Liver (tissue), 9 donors: Measurements from ENCODE around the gene TGM3. TPM values are rescaled to one million over a fixed set of nuclear protein-coding genes. Genes with fewer than 3 reads are reported as not detected.

Experiments used
- DNase-seq: peaks from one replicate; pipeline ENCODE4 v3.0.0-alpha.2; 2017; ENCODE audit warnings: low spot score
- H3K27ac ChIP-seq, 2 donors: one replicate each; pipeline ENCODE4 v1.7.0; 2013; ENCODE audit warnings: inconsistent platforms in 2 of 2, low read length in 2 of 2, control low read depth in 1 of 2, low read depth in 1 of 2, mild to moderate bottlenecking in 1 of 2
- H3K27me3 ChIP-seq, 4 donors: one replicate each; pipeline versions ENCODE4 v1.6.1 to v1.7.0; 2013; ENCODE audit warnings: low read length in 3 of 4, inconsistent platforms in 1 of 4, mild to moderate bottlenecking in 1 of 4, moderate library complexity in 1 of 4; ENCODE audit not compliant: control insufficient read depth in 4 of 4, insufficient read depth in 4 of 4
- H3K36me3 ChIP-seq, 4 donors: one replicate each; pipeline versions ENCODE4 v1.6.1 to v1.7.0; 2013; ENCODE audit warnings: low read length in 3 of 4, mild to moderate bottlenecking in 3 of 4, low read depth in 1 of 4, moderate library complexity in 1 of 4; ENCODE audit not compliant: control insufficient read depth in 4 of 4, insufficient read depth in 3 of 4
- H3K4me1 ChIP-seq, 4 donors: one replicate each; pipeline versions ENCODE4 v1.6.1 to v1.7.0; 2013; ENCODE audit warnings: low read length in 3 of 4, mild to moderate bottlenecking in 3 of 4, moderate library complexity in 1 of 4; ENCODE audit not compliant: control insufficient read depth in 4 of 4, insufficient read depth in 4 of 4
- H3K4me3 ChIP-seq, 3 donors: one replicate each; pipeline versions ENCODE4 v1.6.1 to v1.7.0; 2013; ENCODE audit warnings: low read length in 3 of 3, control low read depth in 1 of 3, low read depth in 1 of 3, mild to moderate bottlenecking in 1 of 3
- H3K9ac ChIP-seq, 2 donors: one replicate each; pipeline ENCODE4 v1.7.0; 2013; ENCODE audit warnings: low read length in 2 of 2, mild to moderate bottlenecking in 2 of 2, moderate library complexity in 2 of 2, control low read depth in 1 of 2, low read depth in 1 of 2
- H3K9me3 ChIP-seq, 4 donors: one replicate each; pipeline versions ENCODE4 v1.6.1 to v1.7.0; 2013; ENCODE audit warnings: low read length in 3 of 4; ENCODE audit not compliant: control insufficient read depth in 4 of 4
- ATF3 ChIP-seq: IDR thresholded peaks from 2 replicates; pipeline ENCODE4 v1.6.1; 2016; ENCODE audit warnings: antibody characterized with exemption
- CTCF ChIP-seq: fragments of 150-350 bp; IDR thresholded peaks from 2 replicates; pipeline ENCODE4 v1.5.1; 2017; ENCODE audit warnings: improper control_type of control experiment, low read depth, low read length; ENCODE audit not compliant: missing input control
- EGR1 ChIP-seq, 2 donors: IDR thresholded peaks; 2 replicates each; pipeline ENCODE4 v1.6.1; 2016 to 2018; ENCODE audit warnings: antibody characterized with exemption in 2 of 2, low read depth in 2 of 2
- FOXA1 ChIP-seq: IDR thresholded peaks from 2 replicates; pipeline ENCODE4 v1.6.1; 2016; ENCODE audit warnings: antibody characterized with exemption
- FOXA2 ChIP-seq: IDR thresholded peaks from 2 replicates; pipeline ENCODE4 v1.6.1; 2016; ENCODE audit warnings: antibody characterized with exemption
- GABPA ChIP-seq, 2 donors: IDR thresholded peaks in 1 of 2; conservative IDR thresholded peaks in 1 of 2; 2 replicates each; pipeline ENCODE4 v1.6.1; 2016; ENCODE audit warnings: antibody characterized with exemption in 2 of 2, mild to moderate bottlenecking in 1 of 2, moderate library complexity in 1 of 2
- HNF4A ChIP-seq, 2 donors: conservative IDR thresholded peaks; 2 replicates each; pipeline ENCODE4 v1.6.1; 2016; ENCODE audit warnings: antibody characterized with exemption in 2 of 2, mild to moderate bottlenecking in 2 of 2
- HNF4G ChIP-seq: IDR thresholded peaks from 2 replicates; pipeline ENCODE4 v1.6.1; 2016; ENCODE audit warnings: antibody characterized with exemption
- JUND ChIP-seq, 2 donors: IDR thresholded peaks; 2 replicates each; pipeline ENCODE4 v1.6.1; 2016; ENCODE audit warnings: antibody characterized with exemption in 2 of 2
- NR2F2 ChIP-seq: IDR thresholded peaks from 2 replicates; pipeline ENCODE4 v1.6.1; 2016; ENCODE audit warnings: antibody characterized with exemption
- RAD21 ChIP-seq, 2 donors: IDR thresholded peaks; 2 replicates each; pipeline ENCODE4 v1.6.1; 2016; ENCODE audit warnings: antibody characterized with exemption in 2 of 2, mild to moderate bottlenecking in 2 of 2
- REST ChIP-seq: IDR thresholded peaks from 2 replicates; pipeline ENCODE4 v1.6.1; 2016; ENCODE audit warnings: antibody characterized with exemption, mild to moderate bottlenecking
- RXRA ChIP-seq, 2 donors: IDR thresholded peaks; 2 replicates each; pipeline ENCODE4 v1.6.1; 2017 to 2018; ENCODE audit warnings: antibody characterized with exemption in 2 of 2, mild to moderate bottlenecking in 1 of 2
- SP1 ChIP-seq: IDR thresholded peaks from 2 replicates; pipeline ENCODE4 v1.6.1; 2018; ENCODE audit warnings: antibody characterized with exemption, mild to moderate bottlenecking
- TAF1 ChIP-seq: conservative IDR thresholded peaks from 2 replicates; pipeline ENCODE4 v1.6.1; 2016; ENCODE audit warnings: antibody characterized with exemption, mild to moderate bottlenecking
- YY1 ChIP-seq: IDR thresholded peaks from 2 replicates; pipeline ENCODE4 v1.6.1; 2016; ENCODE audit warnings: antibody characterized with exemption, mild to moderate bottlenecking
- ZBTB33 ChIP-seq: IDR thresholded peaks from 2 replicates; pipeline ENCODE4 v1.6.1; 2016; ENCODE audit warnings: antibody characterized with exemption
- WGBS: extraction: QIAGEN DNeasy Blood & Tissue Kit; methylation state at CpG from one replicate; pipeline ENCODE4 v1.1.7; 2013; 5-methylcytosine and 5-hydroxymethylcytosine counted together
- polyA plus RNA-seq, 2 donors: library from polyadenylated mRNA; stranded (reverse) in 1 of 2; unstranded in 1 of 2; fragments of 200-250 nt in 1 of 2; fragments of >200 nt in 1 of 2; fragmentation: Nextera tagmentation in 1 of 2; extraction: Ambion mirVana in 1 of 2; gene quantifications; one replicate each; pipeline versions ENCODE4 v1.2.1 to v1.2.3, GENCODE V29; 2013 to 2015
- total RNA-seq, 2 donors: library from RNA; depleted of rRNA; stranded (reverse); fragments of >200 nt; gene quantifications; one replicate each; pipeline ENCODE4 v1.2.3, GENCODE V29; 2014
- TF ChIP-seq, protein P1 (sequence below): IDR thresholded peaks from 2 replicates; pipeline ENCODE4 v1.6.1; 2016; ENCODE audit warnings: antibody characterized with exemption
- donor health status: healthy.
- donor health status: healthy.
- donor health status: healthy.
- donor health status: healthy.
- donor health status: healthy.

The TGM3 gene
- total and polyA plus RNA-seq, 4 donors, result 0.05 to 0.28 (median 0.08) TPM; not detected in 1

- TF ChIP-seq YY1 (no peak), SP1 (no peak), REST (no peak), JUND (IDR thresholded peaks at IDR 0.05) (no peak), ZBTB33 (no peak), EGR1 (IDR thresholded peaks at IDR 0.05; ENCODE audit: low read depth in 2 of 2) (no peak), HNF4G (no peak), FOXA1 (no peak), CTCF (no peak), ATF3 (no peak), RAD21 (IDR thresholded peaks at IDR 0.05) (no peak), NR2F2 (no peak), TAF1 (no peak), GABPA (IDR thresholded peaks at IDR 0.05 in 1 of 2, conservative IDR thresholded peaks at IDR 0.05 in 1 of 2) (no peak), HNF4A (conservative IDR thresholded peaks at IDR 0.05) (no peak), FOXA2 (no peak), RXRA (IDR thresholded peaks at IDR 0.05) (no peak)
- TF ChIP-seq, protein P1, sequence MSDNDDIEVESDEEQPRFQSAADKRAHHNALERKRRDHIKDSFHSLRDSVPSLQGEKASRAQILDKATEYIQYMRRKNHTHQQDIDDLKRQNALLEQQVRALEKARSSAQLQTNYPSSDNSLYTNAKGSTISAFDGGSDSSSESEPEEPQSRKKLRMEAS, result no peak
Observed at GRCh38 chr20:2336471-2336870, 40.7 kb downstream of the TGM3 start.

More at GRCh38 chr20:2336471-2336870, 40.7 kb downstream of the TGM3 start:
- no peak overlapping the region for H3K9ac ChIP-seq
- H3K27me3 ChIP-seq, result no peaks in the 10 kb centered on the region
- H3K9me3 ChIP-seq, result no peaks in the 10 kb centered on the region
- no peaks in the 10 kb centered on the region for H3K36me3 ChIP-seq
- peak; percentile 10 for DNase-seq
- H3K4me3 ChIP-seq, result no peak overlapping the region
- no peaks in the 10 kb centered on the region for H3K4me1 ChIP-seq
- no peak overlapping the region for H3K27ac ChIP-seq
- WGBS, result 88% methylated on average over 4 of the region's 4 CpGs
